CD4-positive, alpha-beta T cell (primary cell): Measurements from ENCODE around the gene LPP. TPM values are rescaled to one million over a fixed set of nuclear protein-coding genes. Genes with fewer than 3 reads are reported as not detected.

Experiments
- ATAC-seq: fragments of 200-7000 bp; cut with Tn5 transposase; one replicate; pipeline ENCODE4 v1.10.0; 2022; ENCODE audit warnings: mild to moderate bottlenecking; ENCODE audit not compliant: poor library complexity
- CTCF ChIA-PET: fragments of 350-600 bp; sonication (Branson Sonifier 250); formaldehyde crosslinking; loops from one replicate; lab custom pipeline; 2021; ENCODE audit warnings: antibody characterized with exemption, inconsistent platforms; lab: Charles Lee
- POLR2A ChIA-PET: fragments of 350-600 bp; sonication (Branson Sonifier 250); formaldehyde crosslinking; loops from one replicate; lab custom pipeline; 2021; ENCODE audit warnings: antibody characterized with exemption, inconsistent platforms; lab: Charles Lee
- DNase-seq, 14 experiments: peaks; one replicate each; pipeline ENCODE4 v3.0.0-alpha.2; 2013 to 2020; ENCODE audit warnings: mixed read lengths in 2 of 14
- H3K27ac ChIP-seq, 2 donors: one replicate each; pipeline versions ENCODE4 v1.5.1 to v1.7.0; 2013; ENCODE audit warnings: low read length in 2 of 2, low read depth in 1 of 2, mild to moderate bottlenecking in 1 of 2
- H3K27me3 ChIP-seq, 2 experiments: 1 replicate in 1 of 2; 2 replicates in 1 of 2; pipeline versions ENCODE4 v1.6.1 to v1.7.0; 2013; ENCODE audit warnings: low read length in 2 of 2, control low read depth in 1 of 2, mild to moderate bottlenecking in 1 of 2, moderate library complexity in 1 of 2; ENCODE audit not compliant: insufficient read depth in 2 of 2, control insufficient read depth in 1 of 2
- H3K36me3 ChIP-seq: one replicate; pipeline ENCODE4 v1.6.1; 2013; ENCODE audit warnings: low read length, control low read depth; ENCODE audit not compliant: insufficient read depth
- H3K4me1 ChIP-seq: one replicate; pipeline ENCODE4 v1.6.1; 2013; ENCODE audit warnings: low read length, control low read depth; ENCODE audit not compliant: insufficient read depth
- H3K4me3 ChIP-seq: one replicate; pipeline ENCODE4 v1.5.1; 2013; ENCODE audit warnings: mild to moderate bottlenecking, low read length, moderate library complexity
- H3K9me3 ChIP-seq, 2 experiments: 1 replicate in 1 of 2; 2 replicates in 1 of 2; pipeline versions ENCODE4 v1.6.1 to v1.7.0; 2013; ENCODE audit warnings: low read length in 2 of 2, mild to moderate bottlenecking in 2 of 2, control low read depth in 1 of 2, moderate library complexity in 1 of 2; ENCODE audit not compliant: control insufficient read depth in 1 of 2, insufficient read depth in 1 of 2
- H3K27ac Mint-ChIP-seq: one replicate; pipeline ENCODE4 v1.8.0; 2020; ENCODE audit warnings: mixed read lengths
- H3K27me3 Mint-ChIP-seq: one replicate; pipeline ENCODE4 v1.8.0; 2021; ENCODE audit warnings: mixed read lengths
- H3K36me3 Mint-ChIP-seq: one replicate; pipeline ENCODE4 v1.8.0; 2021; ENCODE audit warnings: low read depth, mixed read lengths
- H3K4me1 Mint-ChIP-seq: one replicate; pipeline ENCODE4 v1.8.0; 2021; ENCODE audit warnings: low read depth, mixed read lengths
- H3K4me3 Mint-ChIP-seq: one replicate; pipeline ENCODE4 v1.8.0; 2020; ENCODE audit warnings: mild to moderate bottlenecking, mixed read lengths
- H3K9me3 Mint-ChIP-seq: one replicate; pipeline ENCODE4 v1.8.0; 2020; ENCODE audit warnings: mixed read lengths
- CTCF ChIP-seq: fragments of 200-600 bp; IDR thresholded peaks from one replicate; pipeline ENCODE4 v1.8.0; 2022; ENCODE audit warnings: antibody characterized with exemption, mild to moderate bottlenecking
- intact Hi-C, 2 experiments: fragments of 100-400 bp; cut with DNase I in 1 of 2; cut with micrococcal nuclease in 1 of 2; formaldehyde crosslinking; loops; one replicate each; pipeline versions ENCODE4 v1.15.1 to v1.9.0; 2023 to 2025; cut with DNase I, micrococcal nuclease
- total RNA-seq, 174 experiments: library from RNA in 2 of 174; stranded (reverse) in 2 of 174; gene quantifications; one replicate each; pipeline ENCODE4 v1.2.3 and lab custom pipeline; 2021 to 2026

LPP gene
- total RNA-seq, 2 experiments from 2014 or later: 45.6 to 45.9 TPM

GRCh38 chr3:188200481-188200880, 46.5 kb downstream of the LPP start:
- H3K27ac Mint-ChIP-seq: no peak overlapping the region
- Histone ChIP-seq H3K27ac (no peak overlapping the region), H3K27me3 (no peaks in the 10 kb centered on the region), H3K9me3 (no peaks in the 10 kb centered on the region), H3K4me1 (peaks cover 6% of the 10 kb centered on the region), H3K4me3 (no peak overlapping the region), H3K36me3 (no peaks in the 10 kb centered on the region)
- H3K36me3 Mint-ChIP-seq: peaks cover 10% of the 10 kb centered on the region
- ATAC-seq: no peak
- H3K27me3 Mint-ChIP-seq: no peaks in the 10 kb centered on the region
- POLR2A ChIA-PET: no interaction called here
- DNase-seq: no peak
- no peaks in the 10 kb centered on the region for H3K9me3 Mint-ChIP-seq
- intact Hi-C loops: no loop called here
- no peak overlapping the region for H3K4me3 Mint-ChIP-seq
- TF ChIP-seq CTCF: no peak
- CTCF ChIA-PET: no interaction called here
- peaks cover 32% of the 10 kb centered on the region for H3K4me1 Mint-ChIP-seq

GRCh38 chr3:188202358-188203138, 48.6 kb downstream of the LPP start:
- Histone ChIP-seq H3K27ac (no peak overlapping the region), H3K27me3 (no peaks in the 10 kb centered on the region), H3K36me3 (no peaks in the 10 kb centered on the region), H3K4me1 (no peaks in the 10 kb centered on the region), H3K4me3 (no peak overlapping the region), H3K9me3 (no peaks in the 10 kb centered on the region)
- no peak overlapping the region for H3K4me3 Mint-ChIP-seq
- intact Hi-C loops: no loop called here
- H3K27ac Mint-ChIP-seq: no peak overlapping the region
- ATAC-seq: no peak
- no peak for DNase-seq
- ChIA-PET CTCF (no interaction called here), POLR2A (no interaction called here)
- no peaks in the 10 kb centered on the region for H3K9me3 Mint-ChIP-seq
- peaks cover 10% of the 10 kb centered on the region for H3K36me3 Mint-ChIP-seq
- TF ChIP-seq CTCF: no peak
- H3K4me1 Mint-ChIP-seq: peaks cover 17% of the 10 kb centered on the region
- no peaks in the 10 kb centered on the region for H3K27me3 Mint-ChIP-seq

- no peak overlapping the region for H3K4me3 ChIP-seq
- no peaks in the 10 kb centered on the region for H3K9me3 ChIP-seq
- ChIA-PET CTCF (no interaction called here), POLR2A (interaction anchor here (0.7 kb wide), 1 partner anchor 19 kb away, joined by 3 read pairs; no protein-coding TSS in a partner anchor)
- Mint-ChIP-seq H3K4me3 (no peak overlapping the region), H3K9me3 (no peaks in the 10 kb centered on the region), H3K27ac (no peak overlapping the region), H3K36me3 (peaks cover 14% of the 10 kb centered on the region), H3K4me1 (peaks cover 11% of the 10 kb centered on the region), H3K27me3 (no peaks in the 10 kb centered on the region)
- no peaks in the 10 kb centered on the region for H3K36me3 ChIP-seq
- no peaks in the 10 kb centered on the region for H3K27me3 ChIP-seq
- H3K4me1 ChIP-seq: no peaks in the 10 kb centered on the region
- no peak for TF ChIP-seq CTCF
- ATAC-seq (no peak), DNase-seq (no peak)
- intact Hi-C loops: no loop called here
- H3K27ac ChIP-seq: no peak overlapping the region
Observed at GRCh38 chr3:188204526-188204925, 50.6 kb downstream of the LPP start.
